Activated CD8-positive, alpha-beta T cell treated with anti-CD3 and anti-CD28 coated beads, Interleukin-2, amount 10 ng/mL, durations not matched to agents 7 days and 5 days (primary cell): ENCODE data around the gene DLD. TPM values are rescaled to one million over a fixed set of nuclear protein-coding genes. Genes with fewer than 3 reads are reported as not detected.
"Not testable (repeated sequence)": the region's sequence is repeated elsewhere in the genome, so short reads cannot be mapped to it uniquely, and the experiment has no call there.

Source experiments
- ATAC-seq: fragments of 150-1000 bp; cut with Tn5 transposase; one replicate; pipeline ENCODE4 v1.10.0; 2021; ENCODE audit warnings: moderate library complexity
- CTCF ChIA-PET: fragments of 350-600 bp; sonication (Branson Sonifier 250); formaldehyde crosslinking; loops from one replicate; lab custom pipeline; 2021; ENCODE audit warnings: antibody characterized with exemption; lab: Charles Lee
- POLR2A ChIA-PET: fragments of 350-600 bp; sonication (Branson Sonifier 250); formaldehyde crosslinking; loops from one replicate; lab custom pipeline; 2021; ENCODE audit warnings: antibody characterized with exemption; lab: Charles Lee
- DNase-seq: peaks from one replicate; pipeline ENCODE4 v3.0.0-alpha.2; 2020
- H3K27ac Mint-ChIP-seq: one replicate; pipeline ENCODE4 v1.8.0; 2021; ENCODE audit warnings: mild to moderate bottlenecking, mixed read lengths
- H3K27me3 Mint-ChIP-seq: one replicate; pipeline ENCODE4 v1.8.0; 2021; ENCODE audit warnings: low read depth, mixed read lengths
- H3K36me3 Mint-ChIP-seq: one replicate; pipeline ENCODE4 v1.8.0; 2021; ENCODE audit warnings: low read depth, mixed read lengths
- H3K4me1 Mint-ChIP-seq: one replicate; pipeline ENCODE4 v1.8.0; 2021; ENCODE audit warnings: low read depth, mixed read lengths
- H3K4me3 Mint-ChIP-seq: one replicate; pipeline ENCODE4 v1.8.0; 2021; ENCODE audit warnings: mild to moderate bottlenecking, mixed read lengths
- H3K9me3 Mint-ChIP-seq: one replicate; pipeline ENCODE4 v1.8.0; 2022; ENCODE audit warnings: mixed read lengths; ENCODE audit not compliant: insufficient read depth
- total RNA-seq, 2 experiments: library from RNA; stranded (reverse); gene quantifications; one replicate each; pipeline ENCODE4 v1.2.3, GENCODE V29; 2021

Gene DLD
- total RNA-seq, 2 experiments from 2014 or later = 61.2 to 65.0 TPM

DNA sequence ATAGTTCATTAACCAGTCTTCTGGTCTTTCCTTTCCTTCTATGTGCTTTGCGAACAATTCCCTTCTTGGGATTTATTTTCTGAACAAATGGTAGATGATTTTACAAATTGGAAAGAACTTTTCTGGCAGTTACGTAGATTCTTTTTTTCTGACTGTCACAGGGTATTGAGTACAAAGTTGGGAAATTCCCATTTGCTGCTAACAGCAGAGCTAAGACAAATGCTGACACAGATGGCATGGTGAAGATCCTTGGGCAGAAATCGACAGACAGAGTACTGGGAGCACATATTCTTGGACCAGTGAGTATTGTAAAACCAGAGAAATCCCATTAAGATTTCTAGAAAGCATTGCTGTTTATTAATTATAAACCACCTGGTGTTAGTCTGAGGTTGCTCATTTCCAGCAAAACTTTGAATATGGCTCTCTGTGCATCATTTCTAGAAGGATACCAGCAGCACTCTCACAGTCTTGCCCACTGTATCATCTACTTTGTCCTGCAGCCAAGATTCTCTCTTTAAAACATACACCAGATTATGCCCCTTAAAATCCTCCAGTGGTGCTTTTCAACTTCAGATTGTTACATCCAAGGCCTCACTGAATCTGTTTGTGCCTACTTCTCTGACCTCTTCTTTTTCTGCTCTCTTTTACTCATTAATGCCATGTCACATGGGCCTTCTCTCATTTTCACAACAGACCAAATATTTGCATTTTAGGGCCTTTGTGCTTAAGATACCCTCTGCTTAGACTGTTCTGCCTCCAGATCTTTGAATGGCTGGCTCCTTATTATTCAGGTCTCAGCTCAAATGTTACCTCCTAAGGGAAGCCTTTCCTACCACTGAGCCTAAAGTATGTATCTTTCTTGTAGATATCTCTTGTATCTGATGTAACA, 27.0 kb downstream of the DLD start:
- Mint-ChIP-seq H3K27ac (no peak overlapping the region), H3K27me3 (no peaks in the 10 kb centered on the region), H3K9me3 (no peaks in the 10 kb centered on the region), H3K36me3 (peaks cover 78% of the 10 kb centered on the region), H3K4me3 (no peak overlapping the region), H3K4me1 (peaks cover 17% of the 10 kb centered on the region)
- ATAC-seq (no peak), DNase-seq (no peak)
- ChIA-PET CTCF (interaction anchor here (0.9 kb wide), 1 partner anchor 43 kb away, joined by 3 read pairs; no protein-coding TSS in a partner anchor), POLR2A (no interaction called here)

DNA sequence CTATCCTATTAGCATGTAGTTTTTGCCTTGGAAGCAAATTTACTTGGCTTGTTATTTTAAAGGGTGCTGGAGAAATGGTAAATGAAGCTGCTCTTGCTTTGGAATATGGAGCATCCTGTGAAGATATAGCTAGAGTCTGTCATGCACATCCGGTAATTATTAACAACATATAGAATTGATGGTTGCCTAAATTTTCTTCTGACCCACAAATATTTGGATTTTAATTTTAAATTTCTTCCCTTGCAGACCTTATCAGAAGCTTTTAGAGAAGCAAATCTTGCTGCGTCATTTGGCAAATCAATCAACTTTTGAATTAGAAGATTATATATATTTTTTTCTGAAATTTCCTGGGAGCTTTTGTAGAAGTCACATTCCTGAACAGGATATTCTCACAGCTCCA, 28.0 kb downstream of the DLD start:
- DNase-seq (no peak), ATAC-seq (no peak)
- no peak overlapping the region for H3K27ac Mint-ChIP-seq
- CTCF ChIA-PET = interaction anchor here (1.2 kb wide), 1 partner anchor 39 kb away, joined by 3 read pairs; no protein-coding TSS in a partner anchor
- no peak overlapping the region for H3K4me3 Mint-ChIP-seq
- POLR2A ChIA-PET = no interaction called here
- H3K9me3 Mint-ChIP-seq = no peaks in the 10 kb centered on the region
- H3K36me3 Mint-ChIP-seq = peaks cover 71% of the 10 kb centered on the region
- H3K4me1 Mint-ChIP-seq = peaks cover 17% of the 10 kb centered on the region
- no peaks in the 10 kb centered on the region for H3K27me3 Mint-ChIP-seq

DNA sequence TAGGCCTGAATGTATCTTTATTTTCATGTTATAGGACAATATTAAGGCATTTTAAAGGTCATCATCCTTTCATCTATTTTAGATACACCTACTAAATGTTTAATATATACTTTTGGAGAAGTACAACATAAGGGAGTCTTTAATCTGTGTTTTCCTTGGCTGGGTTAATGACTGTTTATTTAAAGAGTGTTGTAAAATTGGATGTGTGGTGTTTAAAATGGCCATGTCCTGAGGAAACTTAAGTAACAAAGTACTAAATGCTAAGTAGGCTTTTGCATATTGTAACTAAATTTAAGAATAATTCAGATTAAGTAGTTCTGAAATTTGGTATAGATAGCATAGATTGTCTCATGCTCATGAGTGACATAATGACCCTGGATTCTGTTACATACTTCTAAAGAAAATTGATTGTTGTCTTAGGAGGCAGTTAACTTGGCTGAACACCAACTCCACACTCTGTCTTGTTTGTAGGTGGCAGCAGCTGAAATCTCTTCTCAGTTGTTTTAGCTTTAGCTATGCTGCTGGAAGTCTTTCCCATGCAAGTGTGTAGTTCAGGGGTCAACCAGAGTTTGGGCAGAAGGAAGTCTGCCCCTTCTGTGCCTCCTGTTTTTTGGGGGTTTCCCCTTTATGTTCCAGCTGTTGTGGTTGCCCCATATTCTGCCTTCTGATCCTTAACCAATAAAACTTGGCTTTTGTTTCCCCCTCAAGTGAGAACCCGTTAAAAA, 29.2 kb downstream of the DLD start:
- ATAC-seq = no peak

DNA sequence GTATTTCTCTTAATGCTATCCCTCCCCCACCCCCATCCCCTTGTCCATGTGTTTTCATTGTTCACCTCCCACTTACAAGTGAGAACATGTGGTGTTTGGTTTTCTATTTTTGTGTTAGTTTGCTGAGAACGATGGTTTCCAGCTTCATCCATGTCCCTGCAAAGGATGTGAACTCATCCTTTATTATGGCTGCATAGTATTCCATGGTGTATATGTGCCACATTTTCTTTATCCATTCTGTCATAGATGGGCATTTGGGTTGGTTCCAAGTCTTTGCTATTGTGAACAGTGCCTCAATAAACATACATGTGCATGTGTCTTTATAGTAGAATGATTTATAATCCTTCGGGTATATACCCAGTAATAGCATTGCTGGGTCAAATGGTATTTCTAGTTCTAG, 30.8 kb downstream of the DLD start:
- DNase-seq, CTCF ChIA-PET: not testable (repeated sequence)

More for the DNA sequence above, 29.2 kb downstream of the DLD start:
- DNase-seq = no peak
- Mint-ChIP-seq H3K36me3 (peaks cover 64% of the 10 kb centered on the region), H3K4me3 (no peak overlapping the region), H3K4me1 (peaks cover 29% of the 10 kb centered on the region), H3K27me3 (no peaks in the 10 kb centered on the region), H3K27ac (no peak overlapping the region), H3K9me3 (no peaks in the 10 kb centered on the region)
- CTCF ChIA-PET = interaction anchor here (1.2 kb wide), 1 partner anchor 40 kb away, joined by 3 read pairs; no protein-coding TSS in a partner anchor
- POLR2A ChIA-PET = no interaction called here

DNA sequence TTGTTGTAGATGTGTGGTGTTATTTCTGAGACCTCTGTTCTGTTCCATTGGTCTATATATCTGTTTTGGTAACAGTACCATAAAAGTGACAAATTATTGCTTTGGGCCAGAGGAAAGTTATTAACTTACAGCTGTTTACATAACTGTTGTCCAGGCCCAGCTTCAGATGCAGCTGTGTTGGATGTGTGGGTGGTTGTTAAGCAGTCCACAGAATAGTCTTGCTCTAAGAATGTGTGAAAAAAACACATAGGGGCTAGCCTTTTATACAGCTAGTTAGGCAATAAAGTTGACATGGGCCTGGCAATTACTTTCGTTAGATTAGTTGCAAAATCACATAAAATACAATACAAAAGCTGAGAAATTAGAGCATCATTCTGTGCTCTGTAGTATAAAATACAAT, 31.9 kb downstream of the DLD start:
- no peaks in the 10 kb centered on the region for H3K27me3 Mint-ChIP-seq
- H3K4me3 Mint-ChIP-seq = no peak overlapping the region
- peaks cover 62% of the 10 kb centered on the region for H3K36me3 Mint-ChIP-seq
- no peak overlapping the region for H3K27ac Mint-ChIP-seq
- DNase-seq (no peak), ATAC-seq (no peak)
- POLR2A ChIA-PET = no interaction called here
- peaks cover 31% of the 10 kb centered on the region for H3K4me1 Mint-ChIP-seq
- H3K9me3 Mint-ChIP-seq = no peaks in the 10 kb centered on the region
- CTCF ChIA-PET = no interaction called here

More for the DNA sequence above, 30.8 kb downstream of the DLD start:
- H3K27me3 Mint-ChIP-seq, ATAC-seq, H3K4me3 Mint-ChIP-seq, POLR2A ChIA-PET, H3K9me3 Mint-ChIP-seq, H3K27ac Mint-ChIP-seq: not testable (repeated sequence)
- Mint-ChIP-seq H3K4me1 (peaks cover 31% of the 10 kb centered on the region), H3K36me3 (peaks cover 70% of the 10 kb centered on the region)

DNA sequence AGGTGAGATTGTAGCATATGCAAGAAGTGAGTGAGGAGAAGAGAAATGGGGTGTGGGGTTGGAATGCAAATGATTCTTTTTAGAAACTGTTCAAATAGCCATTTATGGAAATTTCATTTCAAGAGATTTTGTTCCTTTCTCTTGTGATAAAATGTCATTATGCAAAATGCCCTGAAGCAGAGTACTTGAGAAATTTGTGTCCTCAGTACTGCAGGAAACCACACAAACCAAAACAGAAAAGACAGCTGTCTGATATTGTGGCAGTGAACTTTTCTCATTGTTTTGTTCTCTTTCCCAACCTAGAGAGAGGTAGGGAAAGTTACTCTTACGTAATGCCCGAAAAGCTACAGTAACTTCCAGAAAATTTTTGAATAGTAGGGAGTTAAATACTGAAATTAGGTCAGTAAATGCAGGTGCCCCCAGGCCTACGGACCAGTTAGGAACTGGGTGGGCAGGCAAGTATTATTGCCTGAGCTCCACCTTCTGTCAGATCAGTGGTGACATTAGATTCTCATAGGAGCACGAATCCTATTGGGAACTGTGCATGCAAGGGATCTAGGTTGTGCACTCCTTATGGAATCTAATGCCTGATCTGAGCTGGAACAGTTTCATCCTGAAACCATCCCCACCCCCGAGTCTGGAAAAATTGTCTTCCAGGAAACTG, 34.0 kb downstream of the DLD start:
- no peak for DNase-seq
- ATAC-seq = peak; percentile 64
- Mint-ChIP-seq H3K36me3 (peaks cover 49% of the 10 kb centered on the region), H3K4me3 (no peak overlapping the region), H3K9me3 (no peaks in the 10 kb centered on the region), H3K27me3 (no peaks in the 10 kb centered on the region), H3K27ac (peak overlapping the region; percentile 1), H3K4me1 (peaks cover 30% of the 10 kb centered on the region)
- POLR2A ChIA-PET = no interaction called here
- CTCF ChIA-PET = no interaction called here

DNA sequence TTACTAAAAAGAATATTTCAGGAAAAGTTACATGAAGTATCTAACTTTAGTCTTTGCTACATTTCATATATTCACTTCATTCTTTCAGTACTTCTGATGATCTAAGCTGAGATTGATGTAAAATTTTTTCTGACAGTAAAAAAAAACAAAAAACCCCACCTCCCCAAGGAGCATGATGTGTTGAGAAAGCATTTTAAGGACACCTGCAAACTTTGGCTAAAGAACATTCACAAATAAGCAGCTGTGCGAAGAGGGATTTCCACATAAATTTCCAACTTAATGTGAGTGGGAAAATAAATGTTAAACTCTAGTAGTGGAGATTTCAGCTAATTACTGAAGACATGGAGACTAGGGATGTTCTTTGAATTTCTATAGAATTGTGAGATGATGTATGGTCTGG, 35.5 kb downstream of the DLD start:
- ChIA-PET CTCF (no interaction called here), POLR2A (interaction anchor here (1.1 kb wide), 1 partner anchor 758 kb away, joined by 5 read pairs; the partner anchor contains the start of gene HBP1)
- no peak overlapping the region for H3K4me3 Mint-ChIP-seq
- ATAC-seq (no peak), DNase-seq (no peak)
- peaks cover 37% of the 10 kb centered on the region for H3K36me3 Mint-ChIP-seq
- H3K4me1 Mint-ChIP-seq = peaks cover 21% of the 10 kb centered on the region
- no peaks in the 10 kb centered on the region for H3K9me3 Mint-ChIP-seq
- no peaks in the 10 kb centered on the region for H3K27me3 Mint-ChIP-seq
- no peak overlapping the region for H3K27ac Mint-ChIP-seq

DNA sequence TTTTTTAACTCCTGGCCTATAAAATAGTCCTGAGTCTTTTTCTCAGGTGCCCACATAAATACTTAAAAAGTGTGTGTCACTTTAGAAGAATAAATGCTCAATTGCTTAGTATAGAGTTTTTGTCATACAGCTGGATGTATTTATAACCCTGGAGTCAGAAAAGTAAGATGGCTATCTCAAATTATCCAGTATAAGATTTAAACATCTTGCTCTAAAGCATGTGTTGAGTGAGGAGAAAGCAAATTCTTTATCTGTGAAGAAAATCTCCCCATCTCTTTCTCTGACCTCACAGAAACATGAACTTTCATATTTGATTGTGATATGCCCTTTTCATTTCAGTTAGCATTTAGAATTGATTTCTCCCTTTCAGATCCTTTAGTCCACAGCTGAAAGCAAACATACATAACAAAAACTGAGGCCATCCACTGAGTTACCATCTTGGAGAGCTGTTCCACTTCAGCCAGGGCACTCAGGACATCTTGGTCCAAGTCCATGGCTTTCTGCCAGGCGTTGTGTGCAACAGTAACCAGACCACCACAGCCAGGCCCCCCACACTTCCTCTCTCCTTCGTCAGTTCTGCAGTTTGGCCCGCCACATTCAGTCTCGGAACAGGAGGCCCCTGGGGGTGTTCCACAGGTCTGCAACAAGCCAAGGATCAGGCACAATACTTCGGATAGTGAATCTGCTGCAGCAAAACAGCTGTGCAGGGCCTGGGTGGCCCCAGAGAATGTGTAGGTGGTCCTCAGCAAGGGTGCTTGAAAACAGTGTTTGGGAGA, 40.9 kb downstream of the DLD start:
- CTCF ChIA-PET = no interaction called here
- Mint-ChIP-seq H3K36me3 (peaks cover 12% of the 10 kb centered on the region), H3K4me1 (no peaks in the 10 kb centered on the region), H3K27me3 (no peaks in the 10 kb centered on the region), H3K9me3 (no peaks in the 10 kb centered on the region), H3K27ac (no peak overlapping the region), H3K4me3 (no peak overlapping the region)
- no peak for ATAC-seq
- POLR2A ChIA-PET = no interaction called here
- DNase-seq = no peak

DNA sequence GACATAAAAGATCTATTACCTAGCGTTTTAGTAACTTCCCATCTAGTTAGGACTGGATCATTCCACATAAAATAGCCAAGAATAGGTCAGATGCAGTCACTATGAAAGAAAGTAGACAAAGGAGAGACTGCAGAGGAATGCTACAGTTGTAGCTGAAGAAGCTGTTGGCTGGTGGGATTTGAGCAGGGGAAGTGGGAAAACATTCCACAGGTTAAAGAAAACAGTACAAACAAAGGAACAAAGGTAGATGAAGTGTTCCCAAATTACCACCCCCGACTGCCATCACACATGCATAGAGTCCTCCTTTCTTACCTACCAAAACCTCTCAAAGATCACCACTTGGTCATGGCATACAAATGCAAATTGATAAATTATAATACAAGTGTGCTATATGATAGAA, 41.8 kb downstream of the DLD start:
- DNase-seq (no peak), ATAC-seq (no peak)
- ChIA-PET CTCF (no interaction called here), POLR2A (no interaction called here)
- no peaks in the 10 kb centered on the region for H3K27me3 Mint-ChIP-seq
- H3K27ac Mint-ChIP-seq = no peak overlapping the region
- H3K4me3 Mint-ChIP-seq = no peak overlapping the region
- H3K36me3 Mint-ChIP-seq = peaks cover 12% of the 10 kb centered on the region
- H3K4me1 Mint-ChIP-seq = no peaks in the 10 kb centered on the region
- H3K9me3 Mint-ChIP-seq = no peaks in the 10 kb centered on the region

DNA sequence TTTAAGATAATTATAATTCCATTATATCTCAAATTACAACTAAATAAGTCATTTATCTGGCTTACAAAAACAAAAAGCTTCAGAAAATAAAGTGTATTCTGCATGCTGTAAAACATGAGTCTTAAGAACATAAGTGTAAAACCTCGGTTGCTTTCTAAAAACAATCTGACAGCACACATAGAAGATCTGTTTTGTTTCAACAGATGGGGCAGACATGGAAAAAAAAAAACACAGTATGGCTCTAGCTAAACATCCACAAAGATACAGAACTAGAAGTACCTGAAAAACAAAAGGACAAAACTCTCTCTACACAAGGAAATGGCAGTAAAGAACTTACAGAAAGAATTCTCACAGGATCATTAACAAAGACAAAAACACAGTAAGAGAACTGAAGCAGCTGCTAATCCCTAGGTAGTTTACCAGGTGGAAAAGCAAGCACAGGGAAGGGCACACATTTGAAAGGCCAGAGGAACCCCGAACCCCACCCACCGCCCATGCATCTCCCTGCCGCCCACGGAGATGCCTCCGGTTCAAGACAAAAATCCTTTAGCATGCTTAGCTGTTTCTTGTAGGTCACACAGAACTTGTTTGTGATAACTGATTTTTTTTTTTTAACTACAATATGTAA, 42.5 kb downstream of the DLD start:
- no peak overlapping the region for H3K4me3 Mint-ChIP-seq
- DNase-seq = no peak
- ChIA-PET CTCF (no interaction called here), POLR2A (interaction anchor here (0.6 kb wide), 3 partner anchors 10 to 152 kb away, joined by 3 to 4 read pairs (median 4); no protein-coding TSS in a partner anchor)
- no peak for ATAC-seq
- H3K27me3 Mint-ChIP-seq = no peaks in the 10 kb centered on the region
- no peaks in the 10 kb centered on the region for H3K4me1 Mint-ChIP-seq
- no peak overlapping the region for H3K27ac Mint-ChIP-seq
- H3K9me3 Mint-ChIP-seq = no peaks in the 10 kb centered on the region
- H3K36me3 Mint-ChIP-seq = peaks cover 12% of the 10 kb centered on the region
